ENCODE measurements around the gene TMEM114.

TMEM114 gene

GRCh38 chr16:8589900-8590688 lies at the start of gene TMEM114:
Gene TMEM114, minus strand, starts transcription at chr16:8590511. Its CDS starts 673 bp downstream, at chr16:8589838.
- DNase-seq = no peak

GRCh38 chr16:8639694-8640093 lies 49.4 kb upstream of the TMEM114 start:
- no peak for DNase-seq

DNA sequence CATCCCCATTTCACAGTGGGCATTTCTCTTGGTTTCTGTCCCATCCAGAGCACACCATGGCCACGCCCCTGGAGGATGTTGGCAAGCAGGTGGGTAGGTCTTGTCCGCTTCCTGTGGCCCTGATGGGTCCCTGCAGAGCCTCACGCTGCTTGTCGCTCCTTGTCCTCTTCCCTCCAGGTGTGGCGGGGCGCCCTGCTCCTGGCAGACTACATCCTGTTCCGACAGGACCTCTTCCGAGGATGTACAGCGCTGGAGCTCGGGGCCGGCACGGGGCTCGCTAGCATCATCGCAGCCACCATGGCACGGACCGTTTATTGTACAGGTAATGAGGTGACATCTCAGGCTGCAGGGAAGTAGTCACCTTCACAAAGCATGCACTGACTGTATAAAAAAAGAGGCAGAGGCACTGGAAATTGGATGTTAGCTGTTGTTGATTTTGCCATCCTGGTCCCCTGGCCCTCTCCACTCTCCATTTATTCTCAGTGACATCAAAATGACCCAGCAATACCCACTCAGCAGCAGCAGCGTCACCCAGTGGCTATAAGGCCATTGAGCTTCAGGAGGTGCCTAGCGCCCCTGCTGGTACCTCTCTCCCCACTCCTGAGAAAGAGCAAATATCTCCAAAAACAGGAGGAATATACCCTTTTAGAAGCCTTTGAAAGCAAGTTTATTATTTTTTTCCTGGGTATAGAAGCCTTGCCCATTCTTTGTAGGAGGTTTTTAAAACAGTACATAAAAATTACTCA lies 44.9 kb upstream of the TMEM114 start:
- no peak for DNase-seq

GRCh38 chr16:8632675-8633182 lies 42.4 kb upstream of the TMEM114 start:
- DNase-seq = no peak

DNA sequence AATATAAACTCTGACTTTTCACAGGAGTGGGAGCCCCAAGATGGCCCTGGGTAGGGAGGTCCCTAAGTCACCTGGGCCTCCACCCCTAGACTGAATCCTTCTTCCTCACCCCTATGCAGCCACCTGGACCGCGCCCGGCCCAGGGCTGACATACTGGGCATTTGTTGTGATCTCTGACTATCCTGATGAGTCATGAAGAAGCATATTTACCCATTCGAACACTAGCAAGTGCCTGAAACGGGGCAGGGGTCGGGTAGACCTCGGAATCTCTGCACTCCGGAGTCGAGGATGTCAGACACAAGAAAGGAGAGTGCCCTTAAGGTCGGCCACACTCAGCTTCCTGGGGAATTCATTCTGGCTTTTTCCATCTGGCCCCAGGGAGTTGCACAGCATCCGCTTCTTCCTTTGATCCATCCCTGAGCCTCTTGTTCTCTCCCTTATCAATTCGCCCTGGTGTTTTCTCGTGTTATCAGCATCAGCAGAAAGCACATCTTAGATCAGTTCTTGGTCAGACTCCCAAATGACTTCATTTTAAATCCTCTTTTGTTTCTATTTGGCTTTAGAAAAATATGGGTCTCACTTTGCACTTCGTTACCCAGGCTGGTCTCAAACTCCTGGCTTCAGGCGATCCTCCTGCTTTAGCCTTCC lies 41.6 kb upstream of the TMEM114 start:
- no peak for DNase-seq

DNA sequence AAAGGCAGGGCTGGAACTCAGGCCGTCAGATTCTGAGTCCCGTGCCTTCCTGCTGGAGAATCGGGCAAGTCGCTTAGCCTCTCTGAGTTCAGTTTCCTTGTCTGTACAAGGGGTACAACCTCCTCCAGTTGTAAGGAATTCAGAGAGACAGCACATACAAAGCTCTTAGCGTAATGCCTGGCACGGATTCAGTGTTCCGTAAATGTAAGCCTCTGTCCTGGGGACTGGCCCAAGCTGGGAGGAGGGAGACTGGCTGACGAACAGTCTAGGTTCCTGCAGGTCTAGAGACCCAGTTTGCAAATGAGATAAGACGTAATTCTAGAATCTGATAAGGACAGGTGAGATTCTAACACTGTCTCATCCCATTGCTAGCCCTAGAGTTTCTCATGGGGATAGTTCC lies 41.1 kb upstream of the TMEM114 start:
- DNase-seq = no peak

DNA sequence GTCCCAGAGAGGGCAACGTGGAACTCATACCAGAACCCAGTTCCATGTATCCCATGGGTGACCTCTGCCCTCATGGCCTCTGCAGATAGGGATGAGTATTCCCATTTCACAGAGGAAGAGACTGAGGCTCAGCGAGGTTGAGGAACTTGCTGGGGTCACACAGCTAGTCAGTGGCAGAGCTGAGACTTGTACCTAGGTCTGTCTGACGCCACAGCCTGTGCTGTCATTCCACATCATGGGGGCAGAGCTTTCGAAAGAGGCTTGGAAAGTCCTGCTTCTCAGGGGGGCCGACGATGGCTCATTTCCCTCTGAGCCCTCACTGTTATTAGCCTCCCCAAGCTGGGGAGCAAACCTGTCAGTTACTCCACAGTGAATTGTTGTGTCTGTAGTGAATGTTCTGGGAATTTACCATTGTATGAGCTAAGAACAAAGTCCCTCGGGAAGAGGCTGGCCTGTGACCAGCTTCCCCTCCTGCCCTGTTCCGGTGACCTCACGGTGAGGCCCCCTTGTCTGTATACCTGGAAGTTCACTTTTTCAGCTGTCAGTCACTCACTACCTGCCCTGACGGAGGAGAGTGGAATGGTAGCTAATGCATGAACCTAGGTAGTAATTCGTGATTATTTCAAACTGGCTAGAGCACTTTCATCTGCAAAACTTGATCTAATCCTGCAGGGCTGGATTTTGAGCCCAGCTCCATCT lies 40.1 kb upstream of the TMEM114 start:
- DNase-seq = no peak

DNA sequence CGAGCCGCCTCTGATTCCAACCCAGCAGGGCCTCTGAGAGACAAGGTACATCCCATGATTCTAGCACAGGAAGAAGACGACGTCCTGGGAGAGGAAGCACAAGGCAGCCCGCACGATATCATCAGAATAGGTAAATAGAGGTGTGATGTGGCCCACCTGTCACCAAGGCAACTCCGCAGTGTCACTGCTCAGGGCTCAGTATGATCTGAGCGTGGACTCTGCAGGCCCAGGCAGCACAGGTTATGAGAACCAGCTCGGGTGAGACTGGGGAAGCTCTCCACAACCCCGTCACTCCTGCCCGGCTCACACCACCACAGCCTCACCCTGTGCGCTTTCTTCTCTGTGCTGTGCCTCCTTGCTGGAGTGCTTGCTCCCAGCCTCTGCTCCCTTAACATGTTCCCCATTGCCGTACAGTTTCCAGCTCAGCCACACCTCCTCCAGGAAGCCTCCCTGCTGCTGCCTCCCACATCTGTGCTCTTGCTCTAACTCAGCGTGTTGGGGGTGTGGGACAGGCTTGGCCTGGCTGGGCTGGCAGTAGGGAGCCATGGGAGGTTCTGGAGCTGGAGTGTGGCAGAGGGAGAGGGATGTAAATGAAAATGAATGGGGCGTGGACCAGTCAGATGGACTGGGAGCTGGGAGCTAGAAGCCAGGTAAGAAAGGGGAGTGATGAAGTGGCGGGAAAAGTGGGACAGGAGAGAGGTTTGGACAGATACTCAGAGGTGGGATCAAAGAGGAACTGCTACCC lies 38.8 kb upstream of the TMEM114 start:
- DNase-seq = no peak

DNA sequence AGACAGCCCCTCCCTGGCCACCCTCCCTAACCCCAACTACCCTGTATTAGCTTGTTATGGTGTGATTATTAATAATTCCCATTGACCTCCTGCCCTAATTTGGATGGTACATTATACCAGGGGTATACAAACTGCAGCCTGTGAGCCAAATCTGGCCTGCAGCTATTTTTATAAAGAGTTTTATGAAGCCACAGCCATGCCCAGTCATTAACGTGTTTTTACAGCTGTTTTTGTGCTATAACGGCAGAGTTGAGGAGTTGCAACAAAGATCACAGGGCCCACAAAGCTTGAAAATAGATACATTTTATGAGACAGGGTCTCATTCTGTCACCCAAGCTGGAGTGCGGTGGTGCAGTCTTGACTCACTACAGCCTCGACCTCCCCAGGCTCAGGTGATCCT lies 37.1 kb upstream of the TMEM114 start:
- DNase-seq = no peak

DNA sequence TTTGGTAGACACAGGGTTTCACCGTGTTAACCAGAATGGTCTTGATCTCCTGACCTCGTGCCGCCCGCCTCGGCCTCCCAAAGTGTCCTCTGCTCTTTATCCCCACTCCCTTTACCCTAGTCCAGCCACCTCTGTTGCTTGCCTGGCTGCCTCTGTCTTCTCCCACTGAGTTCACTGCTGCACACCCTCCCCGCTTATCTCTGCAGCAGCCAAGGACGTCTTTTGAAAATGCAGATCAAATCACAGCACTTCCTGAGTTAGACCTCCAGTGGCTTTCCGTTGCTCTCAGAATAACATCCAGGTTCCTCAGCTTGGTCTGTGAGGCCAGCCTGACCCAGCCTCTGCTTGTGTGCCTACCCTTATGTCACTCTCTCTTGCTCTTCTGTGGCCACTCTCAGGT lies 36.6 kb upstream of the TMEM114 start:
- no peak for DNase-seq

- no peak for DNase-seq
Observed at GRCh38 chr16:8625491-8626087, 35.3 kb upstream of the TMEM114 start.

GRCh38 chr16:8623634-8624033 lies 33.3 kb upstream of the TMEM114 start:
- DNase-seq = no peak

GRCh38 chr16:8622315-8622656 lies 32.0 kb upstream of the TMEM114 start:
- DNase-seq = no peak

GRCh38 chr16:8621572-8622314 lies 31.4 kb upstream of the TMEM114 start, which contains the start of gene METTL22:
Gene METTL22, plus strand, starts transcription at chr16:8621698. Its CDS starts 3,968 bp downstream, at chr16:8625666.
- DNase-seq = peak; percentile 95 to 97

DNA sequence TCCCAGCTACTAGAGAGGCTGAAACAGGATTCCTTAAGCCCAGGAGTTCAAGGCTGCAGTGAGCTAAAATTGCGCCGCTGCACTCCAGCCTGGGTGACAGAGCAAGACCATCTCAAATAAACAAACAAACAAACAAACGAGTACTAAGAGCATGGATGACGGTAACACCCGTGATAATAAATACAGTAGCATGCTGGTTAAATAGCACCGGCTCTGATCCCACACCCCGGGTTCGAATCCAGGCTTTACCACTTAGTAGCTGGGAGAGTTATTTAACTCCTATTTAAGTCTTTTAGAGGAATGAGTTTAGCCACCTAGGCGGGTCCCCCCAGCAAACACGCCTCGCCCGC lies 30.9 kb upstream of the TMEM114 start:
- DNase-seq = no peak

- no peak for DNase-seq
Observed at GRCh38 chr16:8620535-8620934, 30.2 kb upstream of the TMEM114 start.

GRCh38 chr16:8619671-8620370 lies 29.5 kb upstream of the TMEM114 start:
- DNase-seq = no peak

DNA sequence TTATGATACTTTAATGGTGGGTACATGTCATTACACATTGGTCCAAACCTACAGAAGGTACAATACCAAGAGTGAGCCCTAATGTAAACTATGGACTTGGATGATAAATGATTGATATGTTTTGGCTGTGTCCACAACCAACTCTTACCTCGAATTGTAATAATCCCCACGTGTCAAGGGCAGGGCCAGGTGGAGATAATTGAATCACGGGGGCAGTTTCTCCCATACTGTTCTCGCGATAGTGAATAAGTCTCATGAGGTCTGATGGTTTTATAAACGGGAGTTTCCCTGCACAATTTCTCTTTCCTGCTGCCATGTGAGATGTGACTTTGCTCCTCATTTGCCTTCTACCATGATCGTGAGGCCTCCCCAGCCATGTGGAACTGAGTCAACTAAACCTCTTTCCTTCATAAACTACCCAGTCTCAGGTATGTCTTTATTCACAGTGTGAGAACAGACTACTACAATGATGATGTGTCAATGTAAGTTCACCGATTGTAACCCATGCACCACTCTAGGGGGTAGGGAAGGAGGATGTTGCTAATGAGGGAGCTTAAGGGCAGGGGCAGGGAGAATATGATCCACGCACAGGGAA lies 24.2 kb upstream of the TMEM114 start:
- no peak for DNase-seq

DNA sequence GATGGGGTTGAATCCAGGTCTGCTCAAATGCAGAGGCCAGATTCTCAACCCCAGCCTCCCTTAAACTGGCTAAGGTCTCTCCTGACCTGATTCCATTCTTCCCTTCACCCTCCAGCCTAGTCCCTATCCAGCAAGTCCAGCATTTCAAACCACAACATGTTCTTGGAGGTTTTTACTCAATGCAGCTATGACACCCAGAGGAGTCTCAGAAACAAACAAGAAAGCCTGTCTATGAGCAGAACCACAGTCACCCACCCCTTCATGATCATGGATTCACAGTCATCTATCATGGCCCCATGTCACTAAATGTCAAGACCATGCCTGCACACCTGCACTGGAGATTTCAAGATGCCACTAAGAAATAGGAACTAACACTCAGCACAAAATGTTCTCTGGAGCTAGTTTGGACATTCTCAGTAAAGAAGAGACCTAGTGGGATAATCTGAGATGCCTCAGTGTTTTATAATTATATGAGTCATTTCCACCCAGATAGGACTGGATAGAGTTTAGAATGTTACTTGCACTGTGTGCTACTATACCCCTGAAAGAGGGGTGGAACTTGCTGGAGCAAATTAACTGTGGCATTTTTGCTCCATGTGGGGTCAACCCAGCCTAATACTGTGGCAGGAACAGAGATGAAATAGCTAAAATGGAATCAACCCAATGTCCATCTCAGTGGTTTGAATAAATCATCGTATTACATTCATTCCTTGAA lies 21.7 kb upstream of the TMEM114 start:
- no peak for DNase-seq
